Lower leg skin (tissue), 3 donors: ENCODE measurements around the gene SMIM12.

Experiments
- CTCF ChIP-seq, 3 donors: fragments of 450-650 bp; IDR thresholded peaks; one replicate each; pipeline ENCODE4 v1.5.1; 2016; ENCODE audit warnings: antibody characterized with exemption in 3 of 3, mild to moderate bottlenecking in 3 of 3, moderate library complexity in 2 of 3
- POLR2A ChIP-seq, 2 donors: fragments of 450-650 bp; IDR thresholded peaks; one replicate each; pipeline ENCODE4 v1.6.1; 2016 to 2017; ENCODE audit warnings: antibody characterized with exemption in 2 of 2, mild to moderate bottlenecking in 1 of 2, moderate library complexity in 1 of 2

- TF ChIP-seq CTCF (IDR thresholded peaks at IDR 0.05), result no peak
- TF ChIP-seq POLR2A (IDR thresholded peaks at IDR 0.05), result no peak
Observed at GRCh38 chr1:34858901-34859445, 576 bp downstream of the SMIM12 start.
